Muscle of arm (tissue), 12 donors: Measurements from ENCODE around the gene OSBPL2. TPM values are rescaled to one million over a fixed set of nuclear protein-coding genes. Genes with fewer than 3 reads are reported as not detected.

Experiments
- DNase-seq: peaks from one replicate; pipeline ENCODE4 v3.0.0-alpha.2; 2013
- polyA plus RNA-seq, 12 donors: library from polyadenylated mRNA; unstranded; fragments of 120-200 nt; gene quantifications; one replicate each; pipeline ENCODE4 v1.2.1, GENCODE V29; 2013; ENCODE audit not compliant: insufficient read length in 12 of 12

Gene OSBPL2
- polyA plus RNA-seq, 12 donors: 24.1 to 43.3 (median 30.6) TPM; not detected in 1

GRCh38 chr20:62219992-62220665, 18.2 kb upstream of the OSBPL2 start, which contains the start of gene HRH3:
HRH3 (minus strand) TSS chr20:62220278; CDS start chr20:62219970, 308 bp downstream.
- DNase-seq: peak; percentile 36

GRCh38 chr20:62220666-62221568, 17.4 kb upstream of the OSBPL2 start:
- DNase-seq: no peak

- no peak for DNase-seq
Measured at GRCh38 chr20:62222266-62222850, 16.0 kb upstream of the OSBPL2 start.

- no peak for DNase-seq
Measured at GRCh38 chr20:62222972-62223371, 15.3 kb upstream of the OSBPL2 start.

- DNase-seq: no peak
Measured at GRCh38 chr20:62223571-62223970, 14.8 kb upstream of the OSBPL2 start.

- DNase-seq: no peak
Measured at GRCh38 chr20:62224113-62224855, 14.0 kb upstream of the OSBPL2 start.

- no peak for DNase-seq
Measured at GRCh38 chr20:62225026-62225425, 13.3 kb upstream of the OSBPL2 start.

- no peak for DNase-seq
Measured at GRCh38 chr20:62225820-62226635, 12.3 kb upstream of the OSBPL2 start.

GRCh38 chr20:62226707-62227590, 11.4 kb upstream of the OSBPL2 start:
- DNase-seq: no peak

GRCh38 chr20:62227591-62227976, 10.7 kb upstream of the OSBPL2 start:
- DNase-seq: no peak

GRCh38 chr20:62227977-62228958, 10.1 kb upstream of the OSBPL2 start:
- no peak for DNase-seq

GRCh38 chr20:62228982-62229545, 9.3 kb upstream of the OSBPL2 start:
- no peak for DNase-seq

GRCh38 chr20:62229667-62230066, 8.7 kb upstream of the OSBPL2 start:
- DNase-seq: no peak

GRCh38 chr20:62230276-62230675, 8.0 kb upstream of the OSBPL2 start:
- no peak for DNase-seq

- no peak for DNase-seq
Measured at GRCh38 chr20:62230696-62231095, 7.6 kb upstream of the OSBPL2 start.

- no peak for DNase-seq
Measured at GRCh38 chr20:62231292-62231691, 7.0 kb upstream of the OSBPL2 start.

GRCh38 chr20:62232194-62232593, 6.1 kb upstream of the OSBPL2 start:
- DNase-seq: no peak
